Cardiac muscle cell (in vitro differentiated cells and primary cell): ENCODE results near the gene PPM1H. TPM values are rescaled to one million over a fixed set of nuclear protein-coding genes. Genes with fewer than 3 reads are reported as not detected.
A peak's percentile ranks its signal among the peaks of the same experiment; 100 is the strongest.

Source experiments
- DNase-seq, 2 donors: peaks; one replicate each; pipeline versions ENCODE4 v3.0.0 to v3.0.0-alpha.2; 2010 to 2017; ENCODE audit warnings: low read depth in 1 of 2, low spot score in 1 of 2
- H3K27ac ChIP-seq: fragments of 200-600 bp; sonication (generic); 2 replicates; pipeline ENCODE4 v1.5.1; 2016
- H3K27me3 ChIP-seq: fragments of 200-600 bp; sonication (generic); 2 replicates; pipeline ENCODE4 v1.6.0; 2016; ENCODE audit warnings: control low read depth
- H3K36me3 ChIP-seq: fragments of 200-600 bp; sonication (generic); 2 replicates; pipeline ENCODE4 v1.5.1; 2016; ENCODE audit warnings: control low read depth
- H3K4me1 ChIP-seq: fragments of 200-600 bp; sonication (generic); 2 replicates; pipeline ENCODE4 v1.8.1; 2017; ENCODE audit warnings: low read depth, mild to moderate bottlenecking, mixed run types
- H3K4me3 ChIP-seq: fragments of 200-600 bp; sonication (generic); 2 replicates; pipeline ENCODE4 v1.5.1; 2016; ENCODE audit warnings: mild to moderate bottlenecking
- H3K9me3 ChIP-seq: fragments of 200-600 bp; sonication (generic); 2 replicates; pipeline ENCODE4 v1.5.1; 2017; ENCODE audit warnings: low read depth, mild to moderate bottlenecking, control low read depth
- polyA plus RNA-seq: library from polyadenylated mRNA; unstranded; fragments of >200 nt; fragmentation: Nextera tagmentation; extraction: Ambion mirVana; gene quantifications from 2 replicates; pipeline ENCODE4 v1.2.1, GENCODE V29; 2016
- total RNA-seq: library from RNA; depleted of rRNA; stranded (reverse); fragments of >200 nt; gene quantifications from 2 replicates; pipeline ENCODE4 v1.2.3, GENCODE V29; 2016
- TF ChIP-seq, protein P1 (sequence below): IDR thresholded peaks from 2 replicates; pipeline ENCODE4 v1.5.1; 2012; ENCODE audit warnings: low read depth, mild to moderate bottlenecking, low read length

The PPM1H gene
- total and polyA plus RNA-seq, 2 experiments from 2014 or later, result 2.9 to 3.3 TPM

DNA sequence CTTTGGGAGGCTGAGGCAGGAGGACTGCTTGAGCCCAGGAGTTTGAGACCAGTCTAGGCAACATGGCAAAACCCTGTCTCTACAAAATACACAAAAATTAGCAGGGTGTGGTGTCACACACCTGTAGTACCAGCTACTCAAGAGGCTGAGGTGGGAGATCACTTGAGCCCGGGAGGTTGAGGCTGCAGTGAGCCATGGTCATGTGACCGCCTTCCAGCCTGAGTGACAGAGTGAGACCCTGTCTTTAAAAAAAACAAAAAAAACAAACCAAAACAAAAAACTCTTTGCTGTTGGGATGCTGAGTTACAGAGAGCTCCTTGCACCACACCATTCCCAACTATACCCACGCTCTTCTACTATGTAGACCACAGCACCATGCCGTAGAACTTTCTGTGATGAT is 221.2 kb downstream of the PPM1H start:
- Histone ChIP-seq H3K27me3 (no peaks in the 10 kb centered on the region), H3K9me3 (no peaks in the 10 kb centered on the region), H3K36me3 (no peaks in the 10 kb centered on the region), H3K27ac (no peak overlapping the region), H3K4me1 (no peaks in the 10 kb centered on the region), H3K4me3 (no peak overlapping the region)
- TF ChIP-seq, protein P1, sequence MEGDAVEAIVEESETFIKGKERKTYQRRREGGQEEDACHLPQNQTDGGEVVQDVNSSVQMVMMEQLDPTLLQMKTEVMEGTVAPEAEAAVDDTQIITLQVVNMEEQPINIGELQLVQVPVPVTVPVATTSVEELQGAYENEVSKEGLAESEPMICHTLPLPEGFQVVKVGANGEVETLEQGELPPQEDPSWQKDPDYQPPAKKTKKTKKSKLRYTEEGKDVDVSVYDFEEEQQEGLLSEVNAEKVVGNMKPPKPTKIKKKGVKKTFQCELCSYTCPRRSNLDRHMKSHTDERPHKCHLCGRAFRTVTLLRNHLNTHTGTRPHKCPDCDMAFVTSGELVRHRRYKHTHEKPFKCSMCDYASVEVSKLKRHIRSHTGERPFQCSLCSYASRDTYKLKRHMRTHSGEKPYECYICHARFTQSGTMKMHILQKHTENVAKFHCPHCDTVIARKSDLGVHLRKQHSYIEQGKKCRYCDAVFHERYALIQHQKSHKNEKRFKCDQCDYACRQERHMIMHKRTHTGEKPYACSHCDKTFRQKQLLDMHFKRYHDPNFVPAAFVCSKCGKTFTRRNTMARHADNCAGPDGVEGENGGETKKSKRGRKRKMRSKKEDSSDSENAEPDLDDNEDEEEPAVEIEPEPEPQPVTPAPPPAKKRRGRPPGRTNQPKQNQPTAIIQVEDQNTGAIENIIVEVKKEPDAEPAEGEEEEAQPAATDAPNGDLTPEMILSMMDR, result no peak
- no peak for DNase-seq

DNA sequence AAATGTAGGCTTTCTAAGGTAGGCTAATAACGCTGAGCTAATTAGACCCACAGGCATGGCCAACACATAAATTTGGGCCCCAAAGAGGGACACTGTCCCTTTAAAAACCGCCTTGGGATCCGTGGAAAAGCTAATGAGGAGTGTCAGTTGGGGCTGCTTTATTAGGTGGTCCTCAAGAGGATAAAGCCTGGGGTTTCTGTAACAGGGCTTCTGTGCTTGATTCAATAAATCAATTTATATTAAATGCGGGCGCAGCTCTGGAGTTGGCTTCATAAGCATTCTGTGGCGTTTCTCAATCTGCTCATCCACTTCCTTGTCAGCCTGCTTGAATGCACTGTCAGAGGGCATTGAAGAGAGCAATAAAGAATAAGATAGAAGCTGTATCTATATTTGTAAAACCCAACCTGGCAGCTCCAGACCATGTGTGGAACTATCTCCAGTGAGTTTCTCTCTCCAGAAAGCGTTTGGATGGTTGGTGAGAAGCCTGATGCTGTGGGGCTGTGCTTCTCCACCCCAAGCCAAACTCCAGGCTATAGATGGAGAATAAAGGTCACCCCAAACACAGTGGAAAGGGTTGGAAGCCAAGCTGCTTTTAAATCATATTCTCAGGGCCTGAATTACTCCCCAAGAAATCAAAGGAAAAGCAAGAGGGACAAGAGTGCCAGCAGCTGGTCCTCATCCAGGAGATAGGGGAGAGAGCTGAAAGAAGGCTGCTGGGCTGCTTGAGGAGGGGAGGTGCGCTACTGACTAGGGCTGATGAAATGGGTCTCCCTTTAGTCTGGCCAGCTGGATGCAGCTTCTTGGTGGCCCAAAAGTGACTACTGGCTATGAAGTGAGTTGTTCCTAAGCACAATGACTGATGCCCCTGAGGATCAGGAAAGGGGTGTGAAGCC is 222.0 kb downstream of the PPM1H start:
- H3K4me3 ChIP-seq, result no peak overlapping the region
- H3K36me3 ChIP-seq, result no peaks in the 10 kb centered on the region
- DNase-seq, result no peak
- H3K9me3 ChIP-seq, result no peaks in the 10 kb centered on the region
- H3K27ac ChIP-seq, result no peak overlapping the region
- TF ChIP-seq, protein P1, result no peak
- H3K4me1 ChIP-seq, result no peaks in the 10 kb centered on the region
- H3K27me3 ChIP-seq, result no peaks in the 10 kb centered on the region

DNA sequence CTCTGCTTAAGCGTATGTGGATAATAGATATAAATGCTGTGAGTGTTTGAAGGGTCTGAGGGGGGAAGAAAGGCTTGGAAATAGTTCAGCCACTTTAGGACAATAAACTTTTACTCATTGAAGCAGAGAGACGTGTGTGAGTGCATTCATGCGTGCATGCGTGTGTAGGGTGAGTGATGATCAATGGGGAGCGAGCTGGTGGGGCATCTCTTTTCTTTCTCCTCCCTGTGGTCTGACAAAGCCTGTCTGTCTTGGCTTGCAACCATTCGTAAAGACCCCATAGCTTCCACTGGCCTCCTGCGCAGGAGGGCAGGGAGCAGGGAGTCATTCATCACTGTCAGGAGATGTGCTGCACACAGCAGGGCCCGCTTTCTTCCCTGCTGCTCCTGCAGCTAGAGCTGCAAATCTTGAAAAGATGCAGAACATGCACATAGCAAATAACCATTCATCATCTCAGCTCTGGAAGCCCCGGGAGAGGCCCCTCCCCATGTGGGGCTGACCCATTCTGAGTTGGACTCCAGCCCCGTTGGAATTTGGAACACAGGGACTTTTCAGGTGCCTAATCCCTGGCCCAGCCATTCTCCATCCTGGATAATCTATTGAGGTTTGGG is 223.2 kb downstream of the PPM1H start:
- no peak for DNase-seq
- Histone ChIP-seq H3K27me3 (no peaks in the 10 kb centered on the region), H3K27ac (no peak overlapping the region), H3K4me3 (no peak overlapping the region), H3K4me1 (no peaks in the 10 kb centered on the region), H3K36me3 (no peaks in the 10 kb centered on the region), H3K9me3 (no peaks in the 10 kb centered on the region)
- TF ChIP-seq, protein P1, result no peak

DNA sequence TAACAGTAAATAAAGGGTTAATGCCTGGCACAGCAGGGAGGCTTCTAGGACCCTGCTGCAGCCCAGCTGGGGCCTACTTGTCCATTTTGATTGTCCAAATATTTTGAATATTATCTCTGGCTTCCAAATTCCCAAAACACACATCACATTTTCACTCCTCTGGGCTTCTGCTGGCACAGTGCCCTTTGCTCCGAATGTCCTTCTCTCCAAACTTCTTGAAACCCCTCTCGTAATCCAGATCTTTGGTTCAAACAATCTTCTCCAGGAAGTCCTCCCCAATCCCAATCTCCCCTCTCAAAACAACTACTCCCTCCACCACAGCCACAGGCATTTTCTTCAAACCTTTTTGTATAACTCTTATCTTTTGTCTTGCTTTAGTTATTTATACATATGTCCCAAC is 225.6 kb downstream of the PPM1H start:
- peak in 1 of 2 donors; percentile 91 for DNase-seq
- Histone ChIP-seq H3K27ac (no peak overlapping the region), H3K4me3 (no peak overlapping the region), H3K4me1 (no peaks in the 10 kb centered on the region), H3K9me3 (no peaks in the 10 kb centered on the region), H3K27me3 (no peaks in the 10 kb centered on the region), H3K36me3 (no peaks in the 10 kb centered on the region)
- TF ChIP-seq, protein P1, result no peak

DNA sequence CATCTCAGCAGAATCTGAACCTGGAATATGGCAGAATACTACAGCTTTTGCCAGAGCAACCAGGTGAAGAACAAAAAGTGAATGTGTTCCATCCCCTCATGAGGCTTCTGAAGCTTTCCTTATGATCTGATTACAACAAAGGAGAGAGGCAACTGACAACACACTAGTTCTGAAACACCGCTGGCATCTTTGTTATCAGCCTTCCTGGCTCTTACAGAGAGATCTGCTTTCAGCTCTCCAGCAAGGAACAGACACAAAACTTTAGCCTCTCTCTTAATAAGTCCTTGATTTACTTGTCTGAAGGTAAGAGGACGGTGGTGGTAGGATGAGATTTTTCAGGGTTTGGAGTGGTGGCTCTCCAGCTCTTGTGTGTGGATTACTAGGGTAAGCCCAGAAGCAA is 227.0 kb downstream of the PPM1H start:
- no peak for DNase-seq
- no peaks in the 10 kb centered on the region for H3K4me1 ChIP-seq
- TF ChIP-seq, protein P1, result no peak
- H3K36me3 ChIP-seq, result no peaks in the 10 kb centered on the region
- H3K9me3 ChIP-seq, result no peaks in the 10 kb centered on the region
- H3K27me3 ChIP-seq, result no peaks in the 10 kb centered on the region
- no peak overlapping the region for H3K27ac ChIP-seq
- H3K4me3 ChIP-seq, result no peak overlapping the region
